GM21390 (cell line): ENCODE measurements around the gene ATF5.

Experiments
- ATAC-seq: cut with Tn5 transposase; IDR thresholded peaks from one replicate; pipeline ENCODE4 v1.9.1; 2021; ENCODE audit not compliant: unreplicated experiment

ATF5 gene

DNA sequence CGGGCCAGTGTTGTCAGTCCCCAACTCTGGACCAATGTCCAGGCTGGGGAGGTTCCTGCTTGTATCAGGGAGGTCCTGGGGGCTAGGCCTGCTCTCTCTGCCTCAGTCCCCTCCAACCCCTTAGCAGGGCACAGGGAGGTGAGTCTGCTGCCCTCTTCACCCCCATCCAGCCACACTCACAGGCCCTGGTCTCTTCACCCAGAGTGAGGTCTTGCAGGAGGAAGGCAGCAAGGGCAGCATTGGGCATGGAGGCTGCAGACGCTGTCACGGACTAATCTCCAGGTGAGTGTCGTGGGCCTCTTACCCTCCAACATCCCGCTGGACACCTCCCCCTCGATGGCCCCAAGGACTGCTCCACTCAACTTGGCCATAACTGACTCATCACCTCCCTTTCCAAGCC is 43.8 kb downstream of the ATF5 start:
- ATAC-seq: no peak

DNA sequence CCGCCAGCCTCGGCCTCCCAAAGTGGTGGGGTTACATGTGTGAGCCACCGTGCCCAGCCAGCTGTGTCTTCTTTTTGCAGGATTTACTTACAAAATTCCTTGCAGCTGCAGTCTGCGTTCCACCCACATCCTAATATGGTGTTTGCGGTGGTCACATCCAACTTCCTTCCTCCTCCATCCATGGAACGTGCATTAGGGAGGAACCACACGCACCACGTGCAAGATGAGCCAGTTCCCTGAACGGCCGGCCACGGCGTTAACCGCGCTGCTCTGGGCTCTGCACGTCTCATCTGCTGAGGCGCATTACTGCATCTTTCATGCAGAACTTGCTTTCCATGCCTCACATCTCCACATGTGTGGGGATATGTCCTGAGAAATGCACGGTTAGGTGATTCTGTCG is 45.0 kb downstream of the ATF5 start:
- ATAC-seq: no peak

DNA sequence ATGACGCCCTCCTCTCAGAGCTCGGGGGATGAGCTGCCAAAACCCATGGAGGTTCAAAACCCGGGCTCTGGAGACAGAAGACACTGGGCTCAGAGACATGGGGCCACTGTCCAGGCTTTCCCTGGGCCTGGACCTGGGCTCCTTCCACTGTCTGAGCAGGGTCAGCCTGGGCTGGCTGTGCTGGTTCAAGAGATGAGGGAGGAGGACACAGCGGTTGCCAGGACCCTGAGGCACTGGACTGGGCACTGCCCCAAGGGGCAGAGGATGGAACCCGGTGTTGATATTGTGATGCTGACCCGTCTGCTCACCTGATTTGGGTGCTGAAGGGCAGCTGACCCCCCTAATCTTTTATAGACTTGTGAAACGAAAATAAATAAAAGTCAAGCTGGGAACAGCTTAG is 46.0 kb downstream of the ATF5 start:
- no peak for ATAC-seq

DNA sequence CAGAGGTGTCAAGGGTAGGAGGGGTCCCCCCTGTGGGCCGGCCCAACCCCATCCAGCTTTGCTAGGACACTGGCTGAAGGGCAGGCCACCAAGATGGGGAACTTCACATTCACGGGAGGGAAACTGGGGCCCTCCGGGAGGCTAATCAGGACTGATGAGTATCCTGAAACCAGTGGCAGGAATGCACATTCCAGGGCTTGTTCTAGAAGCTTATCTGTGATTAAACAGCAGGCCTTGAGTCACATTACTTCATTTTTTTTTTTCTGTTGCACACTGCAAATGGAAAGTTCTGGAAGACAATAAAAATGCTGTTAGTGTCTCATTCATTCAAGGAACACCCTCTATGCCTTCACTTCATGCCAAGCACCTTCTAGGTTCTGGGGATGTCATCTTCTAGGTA is 47.5 kb downstream of the ATF5 start:
- ATAC-seq: no peak

DNA sequence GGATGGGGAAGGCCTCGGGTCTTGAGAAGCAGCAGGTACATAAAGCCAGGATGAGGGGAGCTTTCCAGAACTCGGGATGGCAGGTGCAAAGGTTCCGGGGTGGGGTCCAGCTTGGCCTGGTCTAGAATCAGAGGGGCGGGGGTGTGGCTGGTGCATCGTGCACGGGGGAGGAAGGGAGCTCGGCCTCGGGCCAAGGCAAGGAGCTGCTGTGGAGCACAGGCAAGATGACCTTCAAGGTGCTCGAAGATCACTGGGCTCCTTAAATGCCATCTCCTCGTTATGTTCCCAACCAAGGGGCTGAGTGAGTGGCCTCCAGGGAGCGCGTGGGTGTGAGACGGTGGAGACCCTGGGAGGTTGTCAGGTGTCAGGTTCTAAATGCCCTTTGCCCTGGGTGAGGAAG is 48.1 kb downstream of the ATF5 start:
- no peak for ATAC-seq

DNA sequence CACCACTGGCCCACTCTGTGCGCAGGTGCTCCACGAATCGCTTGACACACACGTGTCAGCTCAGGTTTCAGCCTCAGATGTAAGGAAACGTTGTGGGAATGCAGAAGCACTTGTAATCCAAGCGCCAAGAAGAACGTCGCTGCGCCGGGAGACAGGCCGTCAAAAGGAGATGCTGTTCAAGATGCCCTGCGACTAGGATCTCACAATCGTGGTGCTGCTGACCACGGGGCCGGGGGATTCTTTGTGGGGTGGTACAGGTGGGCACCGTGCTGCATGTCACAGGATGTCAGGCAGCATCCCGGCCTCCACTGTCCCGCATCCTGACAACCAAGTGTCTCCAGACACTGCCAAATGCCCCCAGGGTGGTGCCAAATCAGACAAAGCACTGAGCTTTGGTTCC is 48.9 kb downstream of the ATF5 start:
- no peak for ATAC-seq

DNA sequence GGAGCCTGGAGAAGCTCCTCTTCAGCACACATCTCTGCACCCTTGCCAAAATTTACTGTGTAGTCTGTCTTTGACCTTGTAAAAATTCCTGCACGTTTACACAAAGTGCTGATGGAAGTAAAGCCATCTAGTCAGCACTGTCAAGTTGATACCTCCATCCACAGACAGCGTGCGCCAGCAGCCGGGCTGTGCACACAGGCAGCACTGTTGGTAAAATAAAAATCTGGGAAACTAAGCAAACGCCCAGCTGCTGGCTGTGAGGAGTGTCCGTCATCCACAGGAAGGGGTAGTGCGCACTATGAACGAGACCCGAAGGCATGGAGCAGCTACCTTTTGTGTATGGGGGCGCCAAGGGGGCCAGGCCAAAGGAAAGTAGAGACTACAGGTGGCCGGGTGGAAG is 49.3 kb downstream of the ATF5 start:
- no peak for ATAC-seq

DNA sequence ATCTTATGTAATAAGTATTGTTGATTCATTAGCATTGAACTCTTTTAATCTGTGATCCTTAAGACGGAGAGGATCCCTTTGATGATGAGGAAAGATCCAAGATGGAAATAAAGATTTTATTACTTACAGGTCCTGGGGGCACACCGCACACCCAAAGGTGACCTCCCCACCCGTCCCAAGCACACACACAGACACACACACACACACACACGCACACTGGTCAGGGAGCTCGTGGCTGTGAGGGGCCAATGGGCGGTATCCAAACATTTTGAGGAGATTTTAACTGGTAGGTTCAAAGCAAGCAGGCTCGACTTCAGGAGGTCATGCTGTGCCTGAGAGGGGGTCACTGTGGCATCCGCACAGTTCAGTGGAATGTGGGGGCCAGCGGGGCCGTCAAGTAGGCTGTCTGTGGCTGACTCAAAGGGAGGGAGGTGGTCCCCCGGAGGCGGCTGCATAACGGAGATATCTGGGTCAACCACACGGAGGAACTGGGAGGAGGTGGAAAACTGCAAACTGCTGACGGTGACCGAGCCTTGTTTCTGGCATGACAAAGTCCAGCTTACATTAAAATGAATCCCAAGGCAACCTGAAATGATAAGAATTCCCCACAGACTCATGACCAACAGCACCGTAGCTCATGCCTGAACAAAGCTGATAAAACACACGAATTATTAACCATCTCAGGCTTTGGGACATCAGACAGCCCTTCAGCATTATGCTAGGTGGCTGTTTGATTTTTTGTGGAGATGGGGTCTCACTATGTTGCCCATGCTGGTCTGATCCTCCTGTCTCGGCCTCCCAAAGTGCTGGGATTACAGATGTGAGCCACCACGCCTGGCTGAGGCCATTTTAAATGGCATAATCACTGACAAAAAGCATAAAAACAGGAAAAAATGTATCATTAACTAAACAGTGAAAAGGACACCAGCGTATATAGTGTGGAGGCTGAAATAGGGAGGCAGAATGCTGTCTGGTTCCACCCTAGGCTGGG is 52.9 kb downstream of the ATF5 start:
- ATAC-seq: no peak
